GM21447 (cell line): ENCODE data around the gene UBE2R2.
"Not testable (repeated sequence)": the region's sequence is repeated elsewhere in the genome, so short reads cannot be mapped to it uniquely, and the experiment has no call there.

Experiments
- ATAC-seq: cut with Tn5 transposase; IDR thresholded peaks from one replicate; pipeline ENCODE4 v1.9.1; 2021; ENCODE audit not compliant: unreplicated experiment

Gene UBE2R2

DNA sequence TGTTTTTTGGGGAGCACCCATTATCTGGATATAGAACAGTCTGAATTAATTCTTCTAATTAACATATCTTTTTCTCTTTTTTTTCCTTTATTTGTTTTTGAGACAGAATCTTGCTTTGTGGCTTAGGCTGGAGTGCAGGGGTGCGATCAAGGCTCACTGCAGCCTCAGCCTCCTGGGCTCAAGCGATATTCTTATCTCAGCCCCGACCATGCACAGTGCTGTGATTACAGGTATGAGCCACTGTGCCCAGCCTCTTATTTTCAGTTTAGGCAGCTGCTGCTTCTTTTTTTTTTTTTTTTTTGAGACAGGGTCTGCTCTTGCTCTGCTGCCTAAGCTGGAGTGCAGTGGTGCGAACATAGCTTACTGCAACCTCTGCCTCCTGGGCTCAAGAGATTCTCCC lies 20.2 kb downstream of the UBE2R2 start:
- ATAC-seq: no peak

GRCh38 chr9:33840381-33840780 lies 23.4 kb downstream of the UBE2R2 start:
- no peak for ATAC-seq

GRCh38 chr9:33843312-33843961 lies 26.5 kb downstream of the UBE2R2 start:
- ATAC-seq: no peak

DNA sequence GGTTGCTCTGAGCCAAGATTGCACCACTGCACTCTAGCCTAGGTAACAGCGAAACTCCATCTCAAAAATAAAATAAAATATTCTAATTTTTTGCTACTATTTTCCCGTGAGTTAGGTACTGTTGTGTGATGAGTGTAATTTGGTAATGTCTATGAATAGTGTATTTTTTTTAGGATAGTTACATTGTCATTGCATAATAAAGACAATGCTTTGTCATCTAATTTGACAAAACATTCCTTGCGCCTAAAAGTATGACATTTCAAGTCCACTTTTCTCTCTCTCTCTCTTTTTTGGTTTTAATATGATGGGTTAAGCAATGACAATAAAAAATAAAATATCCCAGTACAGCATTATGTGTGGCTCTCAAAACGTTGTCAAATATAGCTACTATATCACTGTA lies 29.3 kb downstream of the UBE2R2 start:
- ATAC-seq: no peak

DNA sequence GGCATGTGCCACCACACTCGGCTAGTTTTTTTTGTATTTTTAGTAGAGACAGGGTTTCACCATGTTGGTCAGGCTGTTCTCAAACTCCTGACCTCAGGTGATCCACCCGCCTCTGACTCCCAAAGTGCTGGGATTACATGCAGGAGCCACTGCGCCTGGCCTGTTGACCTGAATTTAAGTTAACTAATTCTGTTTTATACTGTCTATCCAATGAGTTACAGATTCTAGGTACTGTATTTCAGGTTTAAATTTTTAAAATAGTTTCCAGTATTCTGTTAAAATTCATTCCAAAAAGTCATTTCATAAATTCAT lies 30.9 kb downstream of the UBE2R2 start:
- ATAC-seq: not testable (repeated sequence)

DNA sequence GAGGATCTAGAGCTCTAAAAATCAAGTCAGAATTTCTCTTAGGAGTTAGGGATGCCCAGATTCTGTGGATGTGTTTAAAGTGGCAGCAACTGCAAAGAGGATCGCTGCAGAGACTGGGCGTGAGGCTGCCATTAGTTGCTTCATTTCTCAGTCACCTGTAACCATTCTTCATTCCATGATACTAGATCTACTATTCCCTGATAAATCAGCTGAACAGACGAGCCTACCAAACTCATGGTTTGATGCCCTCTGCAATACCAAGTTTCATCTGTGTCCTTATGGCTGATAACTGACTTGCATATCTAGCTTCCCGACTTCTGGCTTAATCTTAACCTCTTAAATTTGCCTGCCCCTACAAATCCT lies 33.3 kb downstream of the UBE2R2 start:
- ATAC-seq: no peak

GRCh38 chr9:33850677-33851076 lies 33.7 kb downstream of the UBE2R2 start:
- ATAC-seq: no peak

- ATAC-seq: no peak
Measured at GRCh38 chr9:33851301-33851700, 34.3 kb downstream of the UBE2R2 start.

DNA sequence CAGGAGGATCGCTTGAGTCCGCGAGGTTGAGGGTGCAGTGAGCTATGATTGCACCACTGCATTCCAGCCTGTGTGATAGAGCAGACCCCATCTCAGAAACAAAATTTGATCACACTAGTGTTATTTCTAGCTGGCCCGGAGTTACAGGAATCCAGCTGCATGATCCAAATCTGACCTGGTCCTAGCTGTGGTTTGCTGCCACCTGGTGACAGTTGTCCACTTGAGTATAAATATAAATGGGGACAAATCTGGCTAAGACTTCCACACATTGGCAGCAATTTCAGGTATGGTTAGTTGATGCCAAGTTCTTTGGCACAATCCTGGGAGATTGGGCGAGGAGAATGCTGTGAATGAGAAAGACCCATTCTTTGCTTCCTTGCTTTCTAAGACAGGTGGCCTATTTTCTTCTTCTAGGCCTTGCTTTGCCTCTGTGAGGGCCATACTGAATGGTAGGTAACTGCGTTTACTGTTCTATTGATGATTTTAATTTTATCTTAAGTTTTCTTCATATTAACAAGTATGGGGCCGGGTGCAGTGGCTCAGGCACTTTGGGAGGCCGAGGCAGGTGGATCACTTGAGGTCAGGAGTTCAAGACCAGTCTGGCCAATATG lies 35.4 kb downstream of the UBE2R2 start:
- no peak for ATAC-seq

DNA sequence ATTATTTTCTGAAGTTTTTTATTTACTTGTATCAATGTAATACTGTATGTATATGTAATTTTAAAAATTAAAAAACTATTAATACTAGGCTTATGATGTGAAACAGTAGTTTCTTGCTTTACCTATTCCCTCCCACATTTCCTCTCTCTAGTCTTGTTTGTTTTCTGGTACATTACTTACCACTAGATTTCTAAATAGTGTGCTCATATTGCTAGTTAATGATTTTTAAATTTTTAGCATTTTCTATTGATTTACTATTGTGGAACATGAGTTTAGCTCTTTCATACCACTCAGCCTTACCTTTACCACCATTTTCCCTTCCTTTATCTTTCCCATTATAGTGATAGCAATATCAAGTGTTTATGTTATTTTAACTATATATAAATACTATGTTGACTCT lies 39.3 kb downstream of the UBE2R2 start:
- no peak for ATAC-seq

- no peak for ATAC-seq
Measured at GRCh38 chr9:33858423-33858822, 41.5 kb downstream of the UBE2R2 start.

GRCh38 chr9:33860200-33860871 lies 43.4 kb downstream of the UBE2R2 start:
- ATAC-seq: no peak

DNA sequence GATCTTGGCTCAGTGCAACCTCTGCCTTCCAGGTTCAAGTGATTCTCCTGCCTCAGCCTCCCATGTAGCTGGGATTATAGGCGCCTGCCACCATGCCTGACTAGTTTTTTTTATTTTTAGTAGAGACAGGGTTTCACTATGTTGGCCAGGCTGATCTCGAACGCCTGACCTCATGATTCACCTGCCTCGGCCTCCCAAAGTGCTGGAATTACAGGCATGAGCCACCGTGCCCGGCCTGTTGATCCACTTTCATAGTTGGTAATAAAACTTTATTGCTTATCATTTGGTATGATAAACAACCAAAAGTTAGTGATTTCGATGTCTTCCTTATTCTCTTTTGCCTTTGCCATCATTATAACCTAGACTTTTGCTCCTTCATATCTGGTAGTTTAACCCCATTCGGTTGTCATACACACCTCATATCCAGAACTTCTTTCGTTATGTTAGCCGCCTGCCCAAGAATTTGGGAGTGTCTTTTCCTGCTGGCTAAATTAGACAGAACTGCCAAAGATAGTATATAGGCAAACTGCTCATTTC lies 45.0 kb downstream of the UBE2R2 start:
- ATAC-seq: no peak

DNA sequence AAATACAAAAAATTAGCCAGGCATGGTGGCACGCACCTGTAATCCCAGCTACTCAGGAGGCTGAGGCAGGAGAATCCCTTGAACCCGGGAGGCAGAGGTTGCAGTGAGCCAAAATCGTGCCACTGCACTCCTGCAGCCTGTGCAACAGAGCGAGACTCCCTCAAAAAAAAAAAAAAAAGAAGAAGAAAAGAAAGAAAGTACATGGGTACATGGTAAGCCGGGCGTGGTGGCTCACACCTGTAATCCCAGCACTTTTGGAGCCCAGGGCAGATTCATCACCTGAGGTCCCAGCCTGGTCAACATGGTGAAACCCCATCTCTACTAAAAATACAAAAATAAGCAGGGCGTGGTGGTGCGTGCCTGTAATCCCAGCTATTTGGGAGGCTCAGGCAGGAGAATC lies 46.1 kb downstream of the UBE2R2 start:
- ATAC-seq: not testable (repeated sequence)

DNA sequence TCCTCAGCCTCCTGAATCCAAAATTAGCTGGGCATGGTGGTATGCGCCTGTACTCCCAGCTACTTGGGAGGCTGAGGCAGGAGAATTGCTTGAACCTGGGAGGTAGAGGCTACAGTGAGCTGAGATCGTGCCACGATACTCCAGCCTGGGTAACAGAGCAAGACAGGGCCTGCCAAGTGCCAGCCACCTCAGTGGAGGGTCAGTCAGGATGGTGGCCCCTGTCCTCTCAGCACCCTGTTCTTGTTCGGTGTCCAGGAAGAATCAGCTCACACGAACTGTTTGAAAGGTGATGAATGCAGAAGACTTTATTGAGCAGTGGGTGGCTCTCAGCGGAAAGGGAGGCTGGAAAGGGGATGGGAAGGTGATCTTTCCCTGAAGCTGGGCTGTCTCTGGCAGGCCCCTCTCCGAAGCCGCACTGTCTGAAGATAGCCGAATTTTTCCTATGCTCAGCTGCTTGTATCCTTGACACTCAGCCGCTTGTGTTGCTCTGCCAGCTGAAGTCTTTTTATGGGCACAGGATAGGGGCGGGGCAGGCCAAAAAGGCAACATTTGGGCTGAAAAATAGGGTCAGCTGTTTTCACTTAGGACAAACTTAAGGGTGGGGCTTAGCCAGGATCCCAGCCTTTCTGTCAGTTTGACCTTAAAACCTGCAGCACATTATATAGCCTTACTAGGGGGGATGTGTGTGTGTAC lies 50.9 kb downstream of the UBE2R2 start:
- no peak for ATAC-seq

DNA sequence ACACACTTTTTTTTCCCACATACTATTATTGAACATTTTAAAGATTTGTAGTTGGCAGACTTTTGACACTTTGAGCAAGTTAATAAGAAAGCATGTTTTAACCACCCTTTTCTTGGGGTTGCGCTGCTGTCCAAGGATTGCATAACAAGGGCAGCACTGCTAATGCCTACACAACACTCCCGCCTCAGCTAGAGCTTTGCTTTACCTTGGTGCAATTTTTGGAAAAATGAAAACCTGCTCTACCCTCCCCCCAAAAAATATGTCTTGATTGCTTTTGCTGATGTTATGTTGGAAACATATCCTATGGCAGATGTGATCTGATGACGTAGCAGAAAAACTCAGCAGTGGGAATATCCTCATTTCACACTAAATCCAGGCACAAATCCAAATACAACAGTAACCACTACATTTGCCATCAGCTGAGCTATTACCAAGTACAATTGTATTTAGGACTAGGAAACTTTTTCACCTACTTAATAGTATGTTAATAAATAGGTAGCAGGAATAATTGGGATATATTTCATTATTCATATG lies 51.5 kb downstream of the UBE2R2 start:
- no peak for ATAC-seq

- ATAC-seq: not testable (repeated sequence)
Measured at GRCh38 chr9:33869243-33869642, 52.3 kb downstream of the UBE2R2 start.

DNA sequence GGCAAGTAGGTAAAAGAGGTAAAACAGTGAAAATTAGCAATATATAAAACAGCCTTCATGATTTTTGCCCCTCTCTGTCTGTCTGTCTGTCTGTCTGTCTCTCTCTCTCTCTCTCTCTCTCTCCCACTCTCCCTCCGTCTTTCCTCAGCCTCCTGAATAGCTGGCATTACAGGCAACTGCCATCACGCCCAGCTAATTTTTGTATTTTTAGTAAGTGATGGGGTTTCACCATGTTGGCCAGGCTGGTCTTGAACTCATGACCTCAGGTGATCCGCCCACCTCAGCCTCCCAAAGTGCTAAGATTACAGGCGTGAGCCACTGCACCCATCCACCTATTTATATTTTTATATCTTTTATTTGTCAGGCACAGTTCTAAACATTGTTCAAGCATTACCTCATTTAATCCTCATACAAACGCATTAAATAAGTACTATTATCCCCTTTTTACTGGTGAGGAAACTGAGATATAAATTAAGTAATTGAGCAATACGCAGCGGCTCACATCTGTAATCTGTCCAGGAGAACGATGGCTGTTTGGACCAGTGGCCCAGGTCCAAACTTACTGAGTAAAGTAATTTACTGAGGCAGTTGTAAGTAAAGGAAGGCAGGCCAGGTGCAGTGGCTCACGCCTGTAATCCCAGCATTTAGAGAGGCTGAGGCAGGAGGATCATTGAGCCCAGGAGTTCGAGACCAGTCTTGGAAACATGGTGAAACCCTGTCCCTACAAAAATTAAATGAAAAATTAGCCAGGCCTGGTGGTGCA lies 60.9 kb downstream of the UBE2R2 start:
- ATAC-seq: no peak

DNA sequence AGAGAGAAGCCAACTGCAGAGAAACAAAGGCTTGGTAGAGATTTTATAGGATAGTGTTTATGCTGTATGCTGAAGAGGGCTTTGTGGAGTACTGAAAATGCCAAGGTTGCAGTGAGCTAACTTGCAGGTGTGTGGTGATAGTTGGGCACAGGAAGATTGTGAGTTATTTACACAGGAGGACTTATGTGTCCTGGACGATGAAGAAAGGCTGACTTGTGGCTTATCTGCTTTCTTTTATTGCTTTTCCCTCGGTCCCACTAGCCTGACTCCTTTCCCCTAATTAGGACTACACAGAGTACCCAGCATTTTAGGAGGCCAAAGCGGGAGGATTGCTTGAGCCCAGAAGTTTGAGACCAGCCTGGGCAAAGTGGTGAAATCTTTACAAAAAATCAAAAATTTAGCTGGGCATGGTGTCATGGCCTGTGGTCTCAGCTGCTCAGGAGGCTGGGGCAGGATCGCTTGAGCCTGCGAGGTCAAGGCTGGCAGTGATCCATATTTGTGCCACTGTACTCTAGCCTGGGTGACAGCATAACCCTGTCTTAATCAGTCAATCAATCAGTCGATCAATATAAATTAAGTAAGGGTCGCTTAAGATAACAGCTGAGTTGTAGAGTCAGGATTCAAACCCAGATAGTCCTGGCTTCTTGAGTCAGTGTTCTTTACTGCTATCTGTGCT lies 61.9 kb downstream of the UBE2R2 start:
- no peak for ATAC-seq
